Mucosa of descending colon (tissue), 3 donors: ENCODE data around the gene CRNN. TPM values are rescaled to one million over a fixed set of nuclear protein-coding genes. Genes with fewer than 3 reads are reported as not detected.

Experiments used
- ATAC-seq: fragments of 200-7000 bp; cut with Tn5 transposase; one replicate; pipeline ENCODE4 v1.9.1; 2020; ENCODE audit warnings: mild to moderate bottlenecking, moderate library complexity
- DNase-seq, 3 donors: peaks; one replicate each; pipeline ENCODE4 v3.0.0-alpha.2; 2020
- H3K36me3 ChIP-seq: fragments of 200-600 bp; one replicate; pipeline ENCODE4 v1.8.0; 2021; ENCODE audit warnings: low read depth, mild to moderate bottlenecking
- H3K4me1 ChIP-seq: fragments of 200-600 bp; one replicate; pipeline ENCODE4 v1.8.0; 2021; ENCODE audit warnings: low read depth, mild to moderate bottlenecking
- H3K4me3 ChIP-seq: fragments of 200-600 bp; one replicate; pipeline ENCODE4 v1.8.0; 2021; ENCODE audit warnings: mild to moderate bottlenecking
- H3K9me3 ChIP-seq: fragments of 200-600 bp; one replicate; pipeline ENCODE4 v1.8.0; 2021; ENCODE audit warnings: mild to moderate bottlenecking
- CTCF ChIP-seq: fragments of 200-600 bp; IDR thresholded peaks from one replicate; pipeline ENCODE4 v1.8.0; 2022; ENCODE audit warnings: antibody characterized with exemption, mild to moderate bottlenecking
- intact Hi-C, 2 donors: fragments of 100-400 bp; cut with DNase I in 1 of 2; cut with micrococcal nuclease in 1 of 2; formaldehyde crosslinking; loops; one replicate each; pipeline versions ENCODE4 v1.11.0 to v1.11.1; 2022; cut with DNase I, micrococcal nuclease
- total RNA-seq, 3 donors: library from RNA; stranded (reverse); fragmentation: NEBNext Ultra II Directional in 2 of 3; extraction: Animal tissue kit (Norgen Biotek cat#: 25700) in 2 of 3; gene quantifications; one replicate each; pipeline versions ENCODE4 v1.2.1 to v1.2.4, GENCODE V29; 2021 to 2023
- donor health status: DM: no; HTN: no; CAD: no; lungs with moderate emphysema.
- donor health status: DM: no; HTN: no; CAD: no.
- donor health status: DM: no; HTN: yes; CAD: no.

The CRNN gene
- total RNA-seq, 3 donors from 2014 or later, result not detected

DNA sequence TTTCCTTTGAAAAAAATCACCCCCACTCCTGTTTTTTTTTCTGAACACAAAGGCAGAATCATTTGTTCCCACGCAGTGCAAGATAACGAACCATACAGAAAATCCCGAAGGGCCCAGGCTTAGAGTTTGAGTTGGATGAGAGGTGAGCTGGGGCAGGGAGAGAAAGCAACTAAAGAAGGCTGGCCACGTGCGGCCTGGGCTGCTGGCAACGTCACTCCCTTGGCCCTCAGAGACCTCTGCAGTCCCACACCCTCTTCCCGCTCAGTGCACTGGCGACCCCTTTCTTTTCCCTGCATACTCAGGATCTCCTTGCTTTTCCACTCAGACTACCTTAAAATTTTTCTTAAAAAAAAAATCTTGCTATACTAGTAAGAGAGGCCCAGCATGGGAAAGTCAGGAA lies 28.2 kb upstream of the CRNN start:
- DNase-seq (no peak), ATAC-seq (no peak)
- H3K9me3 ChIP-seq, result no peaks in the 10 kb centered on the region
- H3K4me1 ChIP-seq, result no peaks in the 10 kb centered on the region
- intact Hi-C loops, result no loop called here
- H3K4me3 ChIP-seq, result no peak overlapping the region
- TF ChIP-seq CTCF, result no peak
- no peaks in the 10 kb centered on the region for H3K36me3 ChIP-seq

DNA sequence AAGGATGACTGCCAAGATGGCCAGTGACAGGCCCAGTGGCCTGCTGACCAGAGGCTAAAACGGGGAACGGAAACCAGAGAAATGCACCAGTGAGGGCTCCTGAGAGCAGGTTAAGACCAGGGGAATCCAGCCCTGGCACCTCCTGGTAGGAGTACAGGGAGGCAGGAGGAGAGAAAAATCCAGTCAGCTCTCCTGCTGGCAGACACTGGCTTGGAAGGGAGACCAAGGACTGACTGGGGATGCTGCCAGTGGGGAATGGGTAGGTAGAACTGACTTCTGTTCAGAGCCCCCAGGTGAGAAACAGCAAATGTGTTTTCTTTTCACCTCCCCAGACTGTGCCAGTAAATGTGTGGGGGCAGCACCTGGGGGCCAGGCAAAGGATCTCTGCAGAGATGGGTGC lies 27.7 kb upstream of the CRNN start:
- no peak for DNase-seq
- Histone ChIP-seq H3K4me3 (no peak overlapping the region), H3K36me3 (no peaks in the 10 kb centered on the region), H3K4me1 (no peaks in the 10 kb centered on the region), H3K9me3 (no peaks in the 10 kb centered on the region)
- no peak for TF ChIP-seq CTCF
- no peak for ATAC-seq
- intact Hi-C loops, result no loop called here

GRCh38 chr1:152440635-152441471 lies 26.8 kb upstream of the CRNN start:
- intact Hi-C loops, result no loop called here
- no peaks in the 10 kb centered on the region for H3K9me3 ChIP-seq
- DNase-seq (peak in 2 of 3 donors; percentile 56 to 72), ATAC-seq (peak; percentile 93)
- H3K4me3 ChIP-seq, result no peak overlapping the region
- H3K4me1 ChIP-seq, result no peaks in the 10 kb centered on the region
- TF ChIP-seq CTCF, result peak; percentile 77
- H3K36me3 ChIP-seq, result no peaks in the 10 kb centered on the region

DNA sequence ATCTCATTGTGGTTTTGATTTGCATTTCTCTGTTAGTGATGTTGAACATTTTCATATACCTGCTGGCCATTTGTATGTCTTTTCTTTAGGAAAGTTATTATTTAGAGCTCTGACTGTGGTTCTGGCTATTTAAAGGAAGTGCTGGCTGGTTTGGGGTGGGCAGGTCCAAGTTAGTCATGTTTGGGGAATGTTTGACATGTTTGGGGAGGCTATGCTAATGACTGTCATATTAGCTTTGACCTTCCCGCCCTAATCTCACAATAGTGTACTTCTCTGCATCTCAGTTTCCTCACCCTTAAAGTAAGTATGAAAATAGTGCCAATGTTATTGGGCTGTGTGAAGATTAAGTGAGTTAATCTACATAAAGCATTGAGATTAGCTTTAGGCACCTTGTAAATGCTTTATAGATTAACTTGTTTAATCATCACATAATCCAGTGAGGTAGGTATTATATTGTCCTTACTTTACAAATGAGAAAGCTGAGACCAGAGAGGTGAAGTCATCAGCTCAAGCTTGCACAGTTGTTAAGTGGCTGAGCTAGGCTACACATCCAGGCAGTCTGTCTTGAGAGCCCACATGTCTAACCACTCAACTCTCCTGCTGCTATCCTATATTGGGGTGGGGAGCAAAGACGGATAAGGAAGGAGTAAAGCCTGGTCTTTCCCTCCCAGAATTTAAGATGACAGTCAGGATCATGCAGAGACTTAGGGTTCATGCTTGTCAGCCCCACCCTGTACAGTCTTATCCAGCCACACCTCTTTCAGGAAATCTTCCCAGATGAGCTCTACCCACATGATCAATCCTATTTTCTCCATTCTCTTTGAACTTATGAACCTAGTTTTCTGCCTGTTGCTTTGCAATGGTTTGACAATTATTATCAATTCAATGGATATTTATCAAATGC lies 22.8 kb upstream of the CRNN start:
- no peaks in the 10 kb centered on the region for H3K9me3 ChIP-seq
- TF ChIP-seq CTCF, result no peak
- ATAC-seq (no peak), DNase-seq (no peak)
- H3K4me3 ChIP-seq, result no peak overlapping the region
- intact Hi-C loops, result no loop called here
- no peaks in the 10 kb centered on the region for H3K4me1 ChIP-seq
- H3K36me3 ChIP-seq, result no peaks in the 10 kb centered on the region

- intact Hi-C loops, result no loop called here
- ATAC-seq, result no peak
- no peak for DNase-seq
Observed at GRCh38 chr1:152427458-152427857, 13.4 kb upstream of the CRNN start.

More at GRCh38 chr1:152427458-152427857, 13.4 kb upstream of the CRNN start:
- Histone ChIP-seq H3K36me3 (no peaks in the 10 kb centered on the region), H3K4me3 (no peak overlapping the region), H3K4me1 (no peaks in the 10 kb centered on the region), H3K9me3 (peaks cover 8% of the 10 kb centered on the region)
- TF ChIP-seq CTCF, result no peak
